IMR-90 (cell line): ENCODE measurements around the gene HIVEP3. TPM values are rescaled to one million over a fixed set of nuclear protein-coding genes. Genes with fewer than 3 reads are reported as not detected.

Source experiments
- ATAC-seq: fragments of 200-7000 bp; cut with Tn5 transposase; 2 replicates; pipeline ENCODE4 v1.9.1; 2020; ENCODE audit warnings: low read depth, mild to moderate bottlenecking, moderate library complexity
- BruUV-seq: library from RNA; stranded (reverse); fragments of 400-500 nt; replicated peaks from 2 replicates; lab custom pipeline; 2021; lab: Mats Ljungman, UMichigan
- CTCF ChIA-PET: fragments of 300-600 bp; formaldehyde crosslinking; extraction: SDS; loops from one replicate; lab custom pipeline; 2021; ENCODE audit warnings: antibody characterized with exemption; lab: Yijun Ruan, JAX
- POLR2A ChIA-PET: fragments of 300-600 bp; sonication (Branson Sonifier 250); formaldehyde crosslinking; loops from one replicate; lab custom pipeline; 2022; ENCODE audit warnings: antibody characterized with exemption; ENCODE audit not compliant: unreplicated experiment; lab: Charles Lee
- DNase-seq: peaks from one replicate; pipeline ENCODE4 v3.0.0; 2013
- H2AFZ ChIP-seq: replicated peaks from 2 replicates; pipeline ENCODE3; 2013; ENCODE audit warnings: low read length, mild to moderate bottlenecking; ENCODE audit not compliant: poor library complexity
- H2AK5ac ChIP-seq: 2 replicates; pipeline ENCODE4 v1.6.1; 2013; ENCODE audit warnings: low read depth, low read length, inconsistent platforms
- H2AK9ac ChIP-seq: replicated peaks from 2 replicates; pipeline ENCODE3; 2013; ENCODE audit warnings: mild to moderate bottlenecking, low read depth, low read length, moderate library complexity; ENCODE audit not compliant: poor library complexity
- H2BK120ac ChIP-seq: 2 replicates; pipeline ENCODE4 v1.6.1; 2013; ENCODE audit warnings: low read depth, low read length, inconsistent platforms
- H2BK15ac ChIP-seq: 3 replicates; pipeline ENCODE4 v1.6.1; 2013; ENCODE audit warnings: low read depth, low read length, inconsistent platforms
- H2BK20ac ChIP-seq: 2 replicates; pipeline ENCODE4 v1.6.1; 2013; ENCODE audit warnings: low read depth, mild to moderate bottlenecking, inconsistent platforms, low read length, moderate library complexity
- H2BK5ac ChIP-seq: 2 replicates; pipeline ENCODE4 v1.6.1; 2013; ENCODE audit warnings: mild to moderate bottlenecking, low read depth, low read length, inconsistent platforms; ENCODE audit not compliant: poor library complexity, severe bottlenecking
- H3K14ac ChIP-seq: replicated peaks from 2 replicates; pipeline ENCODE4 v1.6.1; 2013; ENCODE audit warnings: low read depth, low read length, inconsistent platforms
- H3K18ac ChIP-seq: 2 replicates; pipeline ENCODE4 v1.6.1; 2013; ENCODE audit warnings: low read depth, low read length, control low read depth
- H3K23ac ChIP-seq: 2 replicates; pipeline ENCODE4 v1.6.1; 2013; ENCODE audit warnings: low read depth, low read length, inconsistent platforms
- H3K27ac ChIP-seq: 2 replicates; pipeline ENCODE4 v1.5.1; 2013; ENCODE audit warnings: mild to moderate bottlenecking, control low read depth, low read length; ENCODE audit not compliant: insufficient read depth
- H3K27me3 ChIP-seq: 2 replicates; pipeline ENCODE4 v1.6.1; 2013; ENCODE audit warnings: low read length; ENCODE audit not compliant: control insufficient read depth, insufficient read depth
- H3K36me3 ChIP-seq: 2 replicates; pipeline ENCODE4 v1.6.1; 2013; ENCODE audit warnings: low read length, mixed read lengths; ENCODE audit not compliant: control insufficient read depth, insufficient read depth
- H3K4ac ChIP-seq: 2 replicates; pipeline ENCODE4 v1.6.1; 2013; ENCODE audit warnings: low read depth, low read length, inconsistent platforms
- H3K4me1 ChIP-seq: 2 replicates; pipeline ENCODE4 v1.6.1; 2013; ENCODE audit warnings: low read length, mixed read lengths; ENCODE audit not compliant: control insufficient read depth, insufficient read depth
- H3K4me2 ChIP-seq: 2 replicates; pipeline ENCODE4 v1.6.1; 2013; ENCODE audit warnings: low read depth, mild to moderate bottlenecking, control low read depth, low read length, moderate library complexity
- H3K4me3 ChIP-seq: 2 replicates; pipeline ENCODE4 v1.5.1; 2013; ENCODE audit warnings: low read depth, mild to moderate bottlenecking, control low read depth, low read length, moderate library complexity; ENCODE audit not compliant: insufficient read depth
- H3K56ac ChIP-seq: 2 replicates; pipeline ENCODE4 v1.6.1; 2013; ENCODE audit warnings: low read length, inconsistent platforms; ENCODE audit not compliant: insufficient read depth; ENCODE audit errors: extremely low read depth
- H3K79me1 ChIP-seq, 2 experiments: 2 replicates each; pipeline ENCODE4 v1.6.1; 2013; ENCODE audit warnings: low read length in 2 of 2, inconsistent platforms in 1 of 2, low read depth in 1 of 2
- H3K9ac ChIP-seq: 2 replicates; pipeline ENCODE4 v1.6.1; 2013; ENCODE audit warnings: low read depth, low read length, control low read depth
- H3K9me1 ChIP-seq: 2 replicates; pipeline ENCODE4 v1.6.1; 2013; ENCODE audit warnings: low read length, inconsistent platforms; ENCODE audit not compliant: insufficient read depth
- H3K9me3 ChIP-seq: 2 replicates; pipeline ENCODE4 v1.6.1; 2013; ENCODE audit warnings: low read length; ENCODE audit not compliant: control insufficient read depth, insufficient read depth
- H4K20me1 ChIP-seq: 2 replicates; pipeline ENCODE4 v1.6.1; 2013; ENCODE audit warnings: low read length, inconsistent platforms; ENCODE audit not compliant: insufficient read depth
- H4K5ac ChIP-seq: 2 replicates; pipeline ENCODE4 v1.6.1; 2013; ENCODE audit warnings: mild to moderate bottlenecking, low read depth, low read length, control low read depth
- H4K8ac ChIP-seq, 2 experiments: 2 replicates each; pipeline ENCODE4 v1.6.1; 2013; ENCODE audit warnings: low read depth in 2 of 2, low read length in 2 of 2, control low read depth in 1 of 2, inconsistent platforms in 1 of 2
- H4K91ac ChIP-seq: 2 replicates; pipeline ENCODE4 v1.6.1; 2013; ENCODE audit warnings: low read depth, low read length, inconsistent platforms; ENCODE audit not compliant: insufficient read depth
- BHLHE40 ChIP-seq: fragments of 150-350 bp; IDR thresholded peaks from 2 replicates; pipeline ENCODE4 v1.6.1; 2016; ENCODE audit warnings: mild to moderate bottlenecking, low read depth, low read length
- CEBPB ChIP-seq: IDR thresholded peaks from 2 replicates; pipeline ENCODE4 v1.6.1; 2012; ENCODE audit warnings: low read depth, low read length, improper control_type of control experiment
- CHD1 ChIP-seq: IDR thresholded peaks from 2 replicates; pipeline ENCODE4 v1.6.1; 2012; ENCODE audit warnings: low read depth, low read length, improper control_type of control experiment
- FOS ChIP-seq: fragments of 150-350 bp; IDR thresholded peaks from 2 replicates; pipeline ENCODE4 v1.6.1; 2016; ENCODE audit warnings: low read depth, low read length
- MAFK ChIP-seq: IDR thresholded peaks from 2 replicates; pipeline ENCODE4 v1.6.1; 2012; ENCODE audit warnings: low read depth, low read length, improper control_type of control experiment
- MAZ ChIP-seq: IDR thresholded peaks from 2 replicates; pipeline ENCODE4 v1.6.1; 2012; ENCODE audit warnings: low read depth, mild to moderate bottlenecking, low read length, improper control_type of control experiment, moderate library complexity, borderline replicate concordance
- MXI1 ChIP-seq: IDR thresholded peaks from 2 replicates; pipeline ENCODE4 v1.6.1; 2012; ENCODE audit warnings: low read depth, mild to moderate bottlenecking, low read length, moderate library complexity, borderline replicate concordance
- NFE2L2 ChIP-seq: fragments of 150-350 bp; IDR thresholded peaks from 2 replicates; pipeline ENCODE4 v1.6.1; 2016; ENCODE audit warnings: low read depth, mild to moderate bottlenecking, low read length
- POLR2A ChIP-seq: IDR thresholded peaks from 2 replicates; pipeline ENCODE4 v1.6.1; 2012; ENCODE audit warnings: mild to moderate bottlenecking, low read depth, low read length
- RAD21 ChIP-seq: IDR thresholded peaks from 2 replicates; pipeline ENCODE4 v1.6.1; 2012; ENCODE audit warnings: low read length, improper control_type of control experiment
- RCOR1 ChIP-seq: IDR thresholded peaks from 2 replicates; pipeline ENCODE4 v1.6.1; 2012; ENCODE audit warnings: mild to moderate bottlenecking, low read length, improper control_type of control experiment; ENCODE audit not compliant: insufficient replicate concordance
- RFX5 ChIP-seq: IDR thresholded peaks from 2 replicates; pipeline ENCODE4 v1.8.0; 2012; ENCODE audit warnings: low read depth, mild to moderate bottlenecking, low read length, moderate library complexity
- SMC3 ChIP-seq: fragments of 150-350 bp; IDR thresholded peaks from 2 replicates; pipeline ENCODE4 v1.6.1; 2016; ENCODE audit warnings: low read depth, mild to moderate bottlenecking, antibody characterized with exemption, low read length, moderate library complexity
- WGBS, 2 experiments: methylation state at CpG; one replicate each; pipeline versions ENCODE4 v1.1.5 to v1.1.7; 2013; ENCODE audit warnings: missing lambda C conversion rate in 2 of 2; ENCODE audit not compliant: insufficient read length in 1 of 2; ENCODE audit errors: extremely low coverage in 2 of 2; 5-methylcytosine and 5-hydroxymethylcytosine counted together
- dilution Hi-C: fragments of 300-500 bp; cut with HindIII; formaldehyde crosslinking; loops from one replicate; pipeline ENCODE4 v1.14.3; 2018; ENCODE audit warnings: low sequenced_read_pairs; ENCODE audit not compliant: unreplicated experiment
- in situ Hi-C: fragments of 300-500 bp; cut with MboI; formaldehyde crosslinking; loops from 3 replicates; pipeline ENCODE4 v1.14.3; 2019; ENCODE audit warnings: low sequenced_read_pairs, inconsistent platforms, mixed read lengths
- intact Hi-C: fragments of 100-400 bp; cut with micrococcal nuclease; formaldehyde crosslinking; loops from 2 replicates; pipeline ENCODE4 v1.10.0; 2022
- polyA plus RNA-seq, 3 experiments: library from polyadenylated mRNA; depleted of rRNA; stranded (reverse); fragments of >200 nt; gene quantifications; 2 replicates each; pipeline ENCODE4 v1.2.3, GENCODE V29; 2012; ENCODE audit warnings: low replicate concordance in 1 of 3
- total RNA-seq: library from RNA; depleted of rRNA; stranded (reverse); fragments of >200 nt; gene quantifications from 2 replicates; pipeline ENCODE4 v1.2.3, GENCODE V29; 2012
- TF ChIP-seq, protein P1 (sequence below): conservative IDR thresholded peaks from 2 replicates; pipeline ENCODE4 v1.5.1; 2012; ENCODE audit warnings: mild to moderate bottlenecking, low read depth, low read length, improper control_type of control experiment
- TF ChIP-seq, protein P2 (sequence below): fragments of 150-350 bp; IDR thresholded peaks from 2 replicates; pipeline ENCODE4 v1.6.1; 2016; ENCODE audit warnings: low read depth, mild to moderate bottlenecking, low read length, moderate library complexity, borderline replicate concordance
- TF ChIP-seq, protein P3 (sequence below): fragments of 150-350 bp; IDR thresholded peaks from 2 replicates; pipeline ENCODE4 v1.6.1; 2017; ENCODE audit warnings: mild to moderate bottlenecking, antibody characterized with exemption, low read length, low read depth

Gene HIVEP3
- total and polyA plus RNA-seq, 2 of the 4 experiments (the other 2 are of a cell fraction): 1.4 to 4.0 TPM

DNA sequence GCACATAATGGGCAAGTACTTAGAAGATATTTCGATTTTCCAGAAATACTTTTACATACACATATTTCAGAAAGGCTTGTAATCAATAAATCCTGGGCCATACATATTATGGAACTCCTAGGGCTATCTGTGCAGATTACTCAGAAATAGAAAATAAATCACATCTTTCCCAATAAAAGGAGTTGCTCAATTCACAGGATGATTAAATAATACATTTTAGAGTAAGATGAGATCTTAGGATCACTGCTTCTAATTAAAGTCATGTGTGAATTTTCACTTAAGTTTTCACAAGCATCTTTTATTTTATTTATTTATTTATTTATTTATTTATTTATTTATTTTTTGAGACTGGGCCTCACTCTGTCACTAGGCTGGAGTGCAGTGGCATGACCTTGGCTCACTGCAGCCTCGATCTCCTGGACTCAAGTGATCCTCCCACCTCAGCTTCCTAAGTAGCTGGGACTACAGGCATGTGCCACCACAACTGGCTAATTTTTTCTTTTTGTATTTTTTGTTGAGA lies 144.2 kb downstream of the HIVEP3 start:
- Histone ChIP-seq H3K27me3 (0 out of 2 replicates have a peak, but pooled peaks cover 2% of the 10 kb centered on the region), H3K4me1 (peaks cover 4% of the 10 kb centered on the region)

More for the DNA sequence above, 144.2 kb downstream of the HIVEP3 start:
- ATAC-seq (no peak), DNase-seq (no peak)
- dilution Hi-C loops (no loop called here), intact Hi-C loops (no loop called here), in situ Hi-C loops (no loop called here)
- Histone ChIP-seq H2BK120ac (no peak overlapping the region), H4K20me1 (no peaks in the 10 kb centered on the region), H4K8ac (no peak overlapping the region), H3K4me3 (no peak overlapping the region), H3K4me2 (no peak overlapping the region), H3K56ac (no peak overlapping the region), H2AFZ (no peak overlapping the region), H2BK5ac (no peak overlapping the region), H2AK5ac (no peak overlapping the region), H3K36me3 (no peaks in the 10 kb centered on the region), H3K14ac (no peak overlapping the region), H2BK15ac (no peak overlapping the region), H3K4ac (no peak overlapping the region), H3K9me3 (no peaks in the 10 kb centered on the region), H3K23ac (no peak overlapping the region), H3K79me1 (no peaks in the 10 kb centered on the region), H3K9me1 (peaks cover 6% of the 10 kb centered on the region), H2BK20ac (no peak overlapping the region), H3K9ac (no peak overlapping the region), H3K27ac (no peak overlapping the region), H2AK9ac (no peak overlapping the region), H4K91ac (no peak overlapping the region), H4K5ac (no peak overlapping the region), H3K18ac (no peak overlapping the region)
- no CpG with 5 or more reads among the region's 2 CpGs for WGBS, 2 experiments
- TF ChIP-seq MAZ (no peak), RCOR1 (no peak), SMC3 (no peak), POLR2A (no peak), MXI1 (no peak), FOS (no peak), NFE2L2 (no peak), CHD1 (no peak), CEBPB (no peak), MAFK (no peak), BHLHE40 (no peak), RFX5 (no peak), RAD21 (no peak)
- TF ChIP-seq, protein P1, sequence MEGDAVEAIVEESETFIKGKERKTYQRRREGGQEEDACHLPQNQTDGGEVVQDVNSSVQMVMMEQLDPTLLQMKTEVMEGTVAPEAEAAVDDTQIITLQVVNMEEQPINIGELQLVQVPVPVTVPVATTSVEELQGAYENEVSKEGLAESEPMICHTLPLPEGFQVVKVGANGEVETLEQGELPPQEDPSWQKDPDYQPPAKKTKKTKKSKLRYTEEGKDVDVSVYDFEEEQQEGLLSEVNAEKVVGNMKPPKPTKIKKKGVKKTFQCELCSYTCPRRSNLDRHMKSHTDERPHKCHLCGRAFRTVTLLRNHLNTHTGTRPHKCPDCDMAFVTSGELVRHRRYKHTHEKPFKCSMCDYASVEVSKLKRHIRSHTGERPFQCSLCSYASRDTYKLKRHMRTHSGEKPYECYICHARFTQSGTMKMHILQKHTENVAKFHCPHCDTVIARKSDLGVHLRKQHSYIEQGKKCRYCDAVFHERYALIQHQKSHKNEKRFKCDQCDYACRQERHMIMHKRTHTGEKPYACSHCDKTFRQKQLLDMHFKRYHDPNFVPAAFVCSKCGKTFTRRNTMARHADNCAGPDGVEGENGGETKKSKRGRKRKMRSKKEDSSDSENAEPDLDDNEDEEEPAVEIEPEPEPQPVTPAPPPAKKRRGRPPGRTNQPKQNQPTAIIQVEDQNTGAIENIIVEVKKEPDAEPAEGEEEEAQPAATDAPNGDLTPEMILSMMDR: no peak
- TF ChIP-seq, protein P2, sequence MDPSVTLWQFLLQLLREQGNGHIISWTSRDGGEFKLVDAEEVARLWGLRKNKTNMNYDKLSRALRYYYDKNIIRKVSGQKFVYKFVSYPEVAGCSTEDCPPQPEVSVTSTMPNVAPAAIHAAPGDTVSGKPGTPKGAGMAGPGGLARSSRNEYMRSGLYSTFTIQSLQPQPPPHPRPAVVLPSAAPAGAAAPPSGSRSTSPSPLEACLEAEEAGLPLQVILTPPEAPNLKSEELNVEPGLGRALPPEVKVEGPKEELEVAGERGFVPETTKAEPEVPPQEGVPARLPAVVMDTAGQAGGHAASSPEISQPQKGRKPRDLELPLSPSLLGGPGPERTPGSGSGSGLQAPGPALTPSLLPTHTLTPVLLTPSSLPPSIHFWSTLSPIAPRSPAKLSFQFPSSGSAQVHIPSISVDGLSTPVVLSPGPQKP: no peak
- TF ChIP-seq, protein P3, sequence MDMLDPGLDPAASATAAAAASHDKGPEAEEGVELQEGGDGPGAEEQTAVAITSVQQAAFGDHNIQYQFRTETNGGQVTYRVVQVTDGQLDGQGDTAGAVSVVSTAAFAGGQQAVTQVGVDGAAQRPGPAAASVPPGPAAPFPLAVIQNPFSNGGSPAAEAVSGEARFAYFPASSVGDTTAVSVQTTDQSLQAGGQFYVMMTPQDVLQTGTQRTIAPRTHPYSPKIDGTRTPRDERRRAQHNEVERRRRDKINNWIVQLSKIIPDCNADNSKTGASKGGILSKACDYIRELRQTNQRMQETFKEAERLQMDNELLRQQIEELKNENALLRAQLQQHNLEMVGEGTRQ: no peak
- ChIA-PET CTCF (no interaction called here), POLR2A (no interaction called here)
- no TSS peak for BruUV-seq
